Fibroblast of the aortic adventitia (primary cell): ENCODE data around the gene PEX10. TPM values are rescaled to one million over a fixed set of nuclear protein-coding genes. Genes with fewer than 3 reads are reported as not detected.

Experiments used
- DNase-seq: peaks from one replicate; pipeline ENCODE4 v3.0.0-alpha.2; 2010; ENCODE audit warnings: low read depth
- H3K4me3 ChIP-seq: 2 replicates; pipeline ENCODE4 v1.5.1; 2011; ENCODE audit warnings: low read depth, mild to moderate bottlenecking, control low read depth, low read length, moderate library complexity
- CTCF ChIP-seq: IDR thresholded peaks from 2 replicates; pipeline ENCODE4 v1.5.1; 2011; ENCODE audit warnings: mild to moderate bottlenecking, low read length, control low read depth, inconsistent platforms; ENCODE audit not compliant: insufficient read depth
- total RNA-seq: library from RNA; depleted of rRNA; stranded (reverse); fragments of >200 nt; gene quantifications from 2 replicates; pipeline ENCODE4 v1.2.3, GENCODE V29; 2012; ENCODE audit warnings: low replicate concordance

PEX10 gene
- total RNA-seq, 1 donor = 24.9 TPM

- no peak for DNase-seq
- H3K4me3 ChIP-seq = no peak overlapping the region
- no peak for TF ChIP-seq CTCF
Observed at GRCh38 chr1:2397007-2397679, 15.2 kb downstream of the PEX10 start.

GRCh38 chr1:2396476-2396875, 15.9 kb downstream of the PEX10 start:
- no peak overlapping the region for H3K4me3 ChIP-seq
- no peak for TF ChIP-seq CTCF
- DNase-seq = no peak

DNA sequence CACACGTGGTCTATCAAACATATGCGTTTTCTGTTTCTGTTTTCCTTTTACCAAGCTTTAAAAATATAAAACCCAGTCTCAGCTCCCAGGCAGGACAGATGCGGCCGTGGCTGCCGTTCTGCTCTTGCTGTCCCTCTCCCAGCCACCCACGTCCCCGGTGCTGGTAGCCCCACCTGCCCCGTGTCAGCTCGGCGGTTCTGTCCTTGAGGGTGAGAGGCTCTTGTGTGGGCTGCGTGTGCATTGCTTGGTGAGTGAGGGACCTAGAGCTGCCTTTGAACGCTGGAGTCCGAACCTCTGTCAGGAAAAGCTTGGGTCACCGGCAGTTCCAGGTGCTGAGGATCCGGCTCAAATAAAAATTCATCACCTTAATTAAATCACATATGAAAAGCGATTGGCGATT, 16.3 kb downstream of the PEX10 start:
- DNase-seq = no peak
- TF ChIP-seq CTCF = no peak
- H3K4me3 ChIP-seq = no peak overlapping the region

DNA sequence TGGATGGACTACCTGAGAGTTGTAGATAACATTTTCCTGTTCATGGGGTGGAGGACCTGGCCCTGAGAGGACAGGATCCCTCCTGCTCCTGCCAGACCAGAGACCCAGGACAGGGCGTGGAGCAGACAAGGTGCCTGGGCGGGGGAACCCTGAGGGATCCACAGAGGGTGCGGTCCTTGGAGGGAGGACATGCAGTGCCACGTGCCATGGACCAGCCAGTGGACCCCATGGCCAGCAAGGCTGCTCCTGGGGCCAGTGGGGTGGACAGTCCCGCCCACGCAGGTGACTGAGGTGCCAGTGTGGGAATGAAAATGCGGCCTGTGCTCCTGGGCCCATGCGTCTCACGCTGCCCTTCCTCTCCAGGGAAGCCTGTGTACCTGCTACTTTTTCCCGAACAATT, 17.1 kb downstream of the PEX10 start:
- DNase-seq = no peak
- no peak for TF ChIP-seq CTCF
- H3K4me3 ChIP-seq = no peak overlapping the region

GRCh38 chr1:2394761-2395160, 17.6 kb downstream of the PEX10 start:
- no peak for TF ChIP-seq CTCF
- no peak overlapping the region for H3K4me3 ChIP-seq
- DNase-seq = no peak

- no peak overlapping the region for H3K4me3 ChIP-seq
- no peak for TF ChIP-seq CTCF
Observed at GRCh38 chr1:2394220-2394619, 18.1 kb downstream of the PEX10 start.

GRCh38 chr1:2393471-2393877, 18.9 kb downstream of the PEX10 start:
- TF ChIP-seq CTCF = no peak
- H3K4me3 ChIP-seq = no peak overlapping the region
- no peak for DNase-seq

More at GRCh38 chr1:2394220-2394619, 18.1 kb downstream of the PEX10 start:
- no peak for DNase-seq
